HG03108 (cell line): ENCODE data around the gene DUXA.

Experiments used
- ATAC-seq: cut with Tn5 transposase; IDR thresholded peaks from one replicate; pipeline ENCODE4 v1.9.1; 2021; ENCODE audit warnings: moderate library complexity; ENCODE audit not compliant: unreplicated experiment

Gene DUXA

GRCh38 chr19:57106722-57107235 is 60.5 kb downstream of the DUXA start:
- ATAC-seq = no peak

DNA sequence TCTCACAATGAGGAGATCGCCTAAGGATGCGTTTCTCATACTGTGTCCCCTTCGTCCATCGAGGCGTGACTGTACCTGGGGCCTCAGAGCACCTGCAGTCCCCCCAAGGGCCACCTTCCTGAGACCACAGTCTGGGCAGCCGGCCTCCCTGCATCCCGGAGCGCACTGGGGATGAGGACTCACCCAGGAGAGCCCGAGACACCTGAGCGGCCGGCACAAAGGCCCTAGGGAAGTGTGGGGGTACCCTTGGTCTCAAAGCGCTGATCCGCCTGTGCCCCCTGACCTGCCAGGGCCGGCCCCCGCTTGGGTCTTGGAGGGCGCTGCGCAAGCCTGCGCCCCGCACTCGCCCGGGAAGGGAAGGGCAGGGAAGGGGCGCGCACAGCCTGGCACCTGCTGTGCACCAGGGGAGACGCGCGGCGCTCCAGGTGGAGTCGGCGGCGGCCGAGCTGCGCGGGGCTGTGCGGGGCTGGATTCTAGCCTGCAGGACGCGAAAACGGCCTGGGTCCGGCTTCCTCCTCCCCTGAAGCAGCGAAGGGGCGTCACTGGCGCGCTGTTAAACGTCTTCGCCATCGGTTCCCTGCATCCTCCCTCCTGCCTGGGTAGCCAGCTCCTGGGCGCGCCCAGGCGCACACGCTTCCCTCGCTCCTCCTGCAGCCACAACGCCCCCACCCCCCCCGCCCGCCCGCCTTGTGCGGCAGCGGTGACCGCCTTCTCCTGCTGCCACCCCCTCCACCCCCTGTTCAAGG is 61.1 kb downstream of the DUXA start:
- no peak for ATAC-seq
